Measurements from ENCODE around the gene PYGO2.
A peak's percentile ranks its signal among the peaks of the same experiment; 100 is the strongest.

Gene PYGO2

DNA sequence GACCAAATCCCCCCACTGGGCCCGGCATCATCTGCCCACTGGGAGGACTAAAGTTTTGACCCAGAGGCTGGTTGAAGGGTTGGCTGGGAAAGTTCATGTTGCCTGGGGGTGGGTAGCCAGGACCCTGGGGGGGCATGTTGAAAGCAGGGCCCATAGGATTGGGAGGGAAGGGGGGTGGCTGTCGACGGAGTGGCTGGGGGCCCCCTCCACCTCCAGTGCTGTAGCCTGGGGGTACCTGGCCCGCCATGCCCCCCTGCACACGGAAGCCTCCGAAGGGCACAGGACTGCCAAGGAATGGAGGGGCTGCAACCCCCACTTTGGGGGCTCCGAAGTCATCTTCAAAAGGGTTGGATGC lies 2.2 kb downstream of the PYGO2 start:
- no peak for DNase-seq

GRCh38 chr1:154958681-154959425 lies 2.7 kb downstream of the PYGO2 start:
- no peak for DNase-seq

- DNase-seq, result no peak
Measured at GRCh38 chr1:154958036-154958435, 3.5 kb downstream of the PYGO2 start.

GRCh38 chr1:154957091-154957657 lies 4.4 kb downstream of the PYGO2 start:
- DNase-seq, result no peak

GRCh38 chr1:154956544-154956941 lies 5.0 kb downstream of the PYGO2 start:
- no peak for DNase-seq

DNA sequence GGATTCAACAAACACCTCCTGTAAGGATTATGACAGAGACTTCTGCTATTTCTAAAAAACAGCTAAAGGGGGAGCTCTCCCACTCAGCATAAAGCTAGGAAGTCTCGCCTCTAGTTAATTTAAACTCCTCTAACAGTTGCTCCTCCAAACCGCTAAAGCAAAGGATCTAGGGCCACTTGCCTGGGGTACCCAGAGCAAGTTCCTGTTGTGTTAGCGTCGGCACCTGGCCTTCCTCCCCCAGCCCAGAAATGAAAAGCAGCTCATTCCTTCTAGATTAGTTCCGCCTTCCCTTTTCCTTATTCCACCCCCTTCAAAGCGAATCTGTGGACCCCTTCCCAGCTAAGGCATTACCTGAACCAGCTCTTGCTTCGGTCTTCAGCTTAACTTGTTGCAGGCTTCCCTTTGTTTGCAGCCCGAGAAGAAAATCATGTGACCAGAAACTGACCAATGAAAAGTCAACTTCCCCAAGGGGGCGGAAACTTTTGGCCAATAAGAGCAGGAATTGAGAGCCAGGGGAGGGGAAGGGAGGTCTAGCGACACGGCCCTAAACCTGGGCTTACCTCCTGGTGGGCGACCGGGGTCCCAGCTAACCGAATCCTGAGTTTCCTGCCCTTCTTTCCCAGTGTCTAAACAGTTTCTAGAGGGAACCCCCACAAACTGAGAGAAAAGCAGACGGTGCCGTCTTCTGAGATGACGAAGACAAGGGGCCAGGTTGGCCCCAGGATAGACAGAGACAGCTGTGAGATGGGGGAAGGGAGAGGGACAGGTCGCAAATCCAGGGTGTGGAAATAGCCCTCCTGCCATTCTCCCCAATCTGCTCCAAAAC lies 5.7 kb downstream of the PYGO2 start, which contains the start of gene PBXIP1:
Gene PBXIP1, minus strand, starts transcription at position 382 of the 826 bp plus-strand sequence. CDS start 2,378 bp downstream, outside the sequence.
- DNase-seq, result peak; percentile 88

DNA sequence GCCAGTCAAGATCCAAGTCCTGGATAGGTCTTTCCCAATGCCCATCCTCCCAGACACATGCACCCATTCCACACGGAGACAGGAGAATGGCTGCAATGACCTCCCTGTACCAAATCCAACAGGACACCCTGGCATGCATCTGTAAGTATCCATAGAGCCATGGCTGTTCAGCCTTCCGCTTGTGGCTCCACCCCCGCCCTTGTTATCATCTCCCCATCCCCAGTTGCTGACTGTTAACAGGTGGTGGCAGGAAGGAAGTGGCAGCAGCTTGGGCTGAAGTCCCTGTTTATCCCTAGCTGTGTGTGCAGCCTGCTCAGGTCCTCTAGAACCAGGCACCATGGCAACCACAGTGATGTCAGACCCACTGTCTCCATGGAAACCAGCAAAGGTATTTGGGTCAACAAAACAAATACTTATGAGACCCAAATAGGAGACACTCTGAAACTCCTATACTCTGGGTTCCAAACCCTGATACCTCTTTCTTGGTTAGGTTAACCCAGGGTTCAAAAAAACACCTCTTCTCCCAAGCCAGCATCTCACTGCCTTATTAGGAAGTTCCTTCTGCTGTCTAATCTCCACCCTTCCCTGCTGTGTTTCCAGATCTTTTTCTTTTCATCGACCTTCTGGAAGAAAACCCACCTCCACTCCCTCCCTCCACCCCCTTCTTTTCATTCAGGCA lies 6.4 kb downstream of the PYGO2 start:
- peak; percentile 60 for DNase-seq

DNA sequence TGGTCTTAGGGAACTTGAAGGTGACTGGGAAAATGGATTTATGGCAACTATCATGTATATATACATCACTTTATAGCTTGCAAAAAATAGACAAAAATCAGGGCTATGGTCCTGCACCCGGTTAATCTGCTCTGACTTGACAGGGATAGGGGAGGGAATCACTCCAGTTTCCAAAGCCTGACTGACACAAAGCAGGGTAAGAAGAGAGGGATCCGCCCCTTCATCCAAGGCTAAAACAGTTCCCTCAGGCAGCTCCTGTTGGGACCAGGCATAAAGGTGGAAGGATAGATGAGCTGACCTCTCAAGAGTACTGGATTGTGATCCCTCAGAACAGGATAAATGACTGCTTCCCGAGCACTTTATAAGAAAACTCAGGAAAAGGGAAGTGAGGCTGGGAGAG lies 7.0 kb downstream of the PYGO2 start:
- no peak for DNase-seq

GRCh38 chr1:154953611-154954038 lies 8.0 kb downstream of the PYGO2 start:
- no peak for DNase-seq

- no peak for DNase-seq
Measured at GRCh38 chr1:154952664-154953063, 8.9 kb downstream of the PYGO2 start.

DNA sequence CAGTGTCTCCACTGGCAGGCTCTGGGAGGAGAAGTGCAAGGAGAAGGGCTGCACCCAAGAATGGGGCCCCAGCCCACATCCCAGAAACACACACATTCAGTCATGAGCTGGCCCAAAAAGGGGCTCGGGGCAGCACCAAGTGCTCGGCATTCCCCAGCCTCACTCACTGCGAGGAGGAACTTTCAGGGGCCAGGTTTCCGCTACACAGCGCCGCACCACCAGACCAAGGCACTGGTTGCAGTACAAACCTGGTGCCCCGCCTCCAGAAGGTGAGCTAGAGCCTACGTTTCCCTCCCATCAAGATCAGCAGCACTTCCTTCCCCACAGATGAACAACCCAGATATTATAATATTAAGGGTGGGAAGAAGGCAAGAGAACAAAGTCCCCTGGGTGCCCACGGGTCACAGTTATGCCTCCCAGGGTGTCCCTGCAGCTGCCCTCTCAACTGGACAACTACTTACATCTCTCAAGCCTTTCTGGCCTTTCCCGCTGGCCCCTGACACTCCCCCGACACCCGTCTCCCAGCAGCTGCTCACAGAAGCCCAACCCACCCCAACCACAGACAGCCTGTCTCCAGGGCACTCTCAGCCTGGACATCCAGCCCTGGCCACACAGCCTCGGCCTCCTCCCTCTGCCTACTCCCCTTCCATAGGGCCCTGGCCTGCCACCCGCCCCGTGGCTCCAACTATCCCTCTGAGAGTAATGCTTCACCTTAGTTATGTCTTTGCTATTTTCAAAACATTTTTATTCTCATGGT lies 9.5 kb downstream of the PYGO2 start:
- no peak for DNase-seq

DNA sequence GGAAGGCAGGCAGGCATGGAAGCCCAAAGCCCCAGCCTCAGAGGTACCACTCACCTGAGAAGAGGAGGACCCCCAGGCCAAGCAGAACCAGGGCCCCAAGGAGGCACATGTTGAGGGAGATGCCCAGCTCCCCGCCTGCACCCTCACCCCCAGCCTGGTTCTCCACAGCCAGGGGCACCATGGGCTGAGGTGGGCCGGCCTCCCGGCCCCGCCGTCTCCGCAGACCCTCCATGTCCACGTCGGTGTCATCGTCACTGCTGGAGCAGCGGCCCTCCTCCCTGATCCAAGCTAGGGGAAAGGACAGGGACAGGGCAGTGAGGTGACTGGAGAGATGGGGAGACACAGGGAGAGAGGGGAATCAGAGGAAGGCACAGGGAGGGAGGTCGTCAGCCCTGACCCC lies 13.5 kb downstream of the PYGO2 start:
- no peak for DNase-seq

- DNase-seq, result no peak
Measured at GRCh38 chr1:154945962-154946850, 15.4 kb downstream of the PYGO2 start.

DNA sequence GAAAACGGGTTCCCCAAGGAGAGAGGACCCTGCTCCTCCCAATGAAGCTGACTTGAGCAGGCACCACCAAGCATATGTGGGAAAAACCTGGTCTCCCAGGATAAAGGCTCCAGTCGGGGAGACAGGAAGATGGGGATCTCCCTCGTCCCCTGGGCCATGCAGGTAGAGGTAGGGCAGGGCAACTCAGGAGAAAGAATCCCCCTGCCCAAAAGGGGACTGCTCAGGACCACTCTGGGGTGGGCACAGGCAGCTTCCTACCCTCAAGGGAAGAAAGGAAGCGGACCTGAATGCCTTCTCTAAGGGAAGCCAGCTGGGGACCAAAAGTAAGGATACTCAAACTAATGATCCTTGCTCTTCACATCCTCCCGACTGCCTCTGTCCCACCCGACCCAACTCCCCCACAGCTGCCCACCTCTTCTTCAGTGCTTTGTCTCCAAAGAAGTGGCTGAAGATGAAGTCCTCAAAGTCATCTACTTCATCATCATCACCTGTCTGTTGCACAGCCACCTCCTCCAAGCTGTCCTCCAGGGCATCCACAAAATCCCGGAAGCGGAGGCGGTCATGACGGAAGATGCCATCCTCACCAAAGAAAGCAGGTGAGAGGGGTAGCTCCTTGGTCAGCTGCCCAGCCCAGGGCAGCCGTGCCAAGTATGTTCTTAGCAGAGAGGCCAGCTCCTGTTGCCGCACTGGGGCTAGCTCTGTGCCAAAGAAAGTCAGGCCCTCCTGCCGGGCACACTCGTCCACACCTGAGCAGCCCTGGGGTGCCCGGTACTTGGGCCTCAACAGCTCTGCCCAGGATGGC lies 16.2 kb downstream of the PYGO2 start:
- DNase-seq, result no peak

DNA sequence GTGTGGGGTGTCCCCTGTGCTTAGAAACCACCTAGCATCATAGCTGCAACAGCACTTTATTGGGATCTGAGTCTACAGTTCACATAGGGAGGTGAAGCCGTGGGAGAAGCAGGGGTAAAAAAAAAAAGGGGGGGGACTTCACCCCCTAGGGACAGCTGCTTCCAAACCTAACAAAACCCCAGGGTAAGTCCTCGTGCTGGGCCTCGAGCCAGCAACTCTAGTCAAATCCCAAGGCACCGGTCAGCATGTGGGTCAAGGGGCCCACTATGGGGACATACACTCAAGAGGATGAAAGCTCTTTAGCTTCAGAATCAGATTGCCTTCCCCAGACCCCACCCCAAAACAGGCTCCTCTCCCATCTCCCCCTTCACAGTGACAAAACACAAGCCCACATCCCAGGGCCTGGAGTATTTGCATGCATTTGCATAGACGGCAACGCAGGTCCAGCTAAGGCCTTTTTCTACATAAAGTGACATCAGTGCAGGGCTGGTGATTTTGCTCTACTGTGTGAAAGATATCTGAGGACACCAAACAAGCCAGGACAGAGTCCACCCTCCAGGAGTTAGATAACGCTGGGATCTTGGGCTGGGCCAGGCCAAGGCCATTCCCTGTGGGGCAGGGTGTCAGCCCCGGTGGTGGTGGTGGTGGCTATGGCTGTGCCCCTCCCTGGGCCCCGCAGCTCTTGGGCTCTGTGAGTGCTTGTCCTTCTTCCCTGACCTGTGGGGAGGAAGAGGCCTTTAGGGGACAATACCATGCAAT lies 17.0 kb downstream of the PYGO2 start:
- no peak for DNase-seq

- peak; percentile 27 for DNase-seq
Measured at GRCh38 chr1:154943649-154944400, 17.8 kb downstream of the PYGO2 start.

GRCh38 chr1:154941333-154942013 lies 20.1 kb downstream of the PYGO2 start:
- no peak for DNase-seq

DNA sequence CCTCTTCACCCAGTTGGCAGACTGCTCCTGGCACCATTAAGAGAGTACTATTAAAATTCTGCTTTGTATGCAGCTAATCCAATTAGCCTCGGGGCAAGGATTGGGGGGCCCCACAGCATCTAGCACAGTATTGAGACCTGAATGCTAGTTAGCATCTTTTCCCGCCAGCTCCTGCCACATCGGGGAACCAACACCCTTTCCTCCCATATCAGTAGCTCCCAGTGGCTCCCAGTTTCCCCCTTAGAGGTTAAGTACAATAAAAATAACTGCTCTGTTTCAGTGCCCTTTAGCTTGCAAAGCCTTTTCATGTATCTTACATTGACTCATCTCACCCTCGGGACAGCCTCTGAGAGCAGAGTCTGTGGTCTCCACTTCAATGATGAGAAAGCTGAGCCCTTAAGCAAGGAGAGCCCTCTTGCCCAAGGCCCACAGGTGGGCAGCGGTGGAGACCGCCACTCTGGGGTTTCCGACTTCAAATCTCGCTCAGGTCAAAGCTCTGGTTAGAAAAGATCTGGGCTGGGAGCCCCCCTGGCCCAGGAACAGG lies 20.9 kb downstream of the PYGO2 start:
- DNase-seq, result no peak

Data from NCI-H2227 treated with DMSO at 0.1 percent for 48 hours (cell line).